HG03095 (cell line): Measurements from ENCODE around the gene MORF4L1.

Experiments
- ATAC-seq: cut with Tn5 transposase; IDR thresholded peaks from one replicate; pipeline ENCODE4 v1.9.1; 2021; ENCODE audit warnings: moderate library complexity; ENCODE audit not compliant: unreplicated experiment

MORF4L1 gene

DNA sequence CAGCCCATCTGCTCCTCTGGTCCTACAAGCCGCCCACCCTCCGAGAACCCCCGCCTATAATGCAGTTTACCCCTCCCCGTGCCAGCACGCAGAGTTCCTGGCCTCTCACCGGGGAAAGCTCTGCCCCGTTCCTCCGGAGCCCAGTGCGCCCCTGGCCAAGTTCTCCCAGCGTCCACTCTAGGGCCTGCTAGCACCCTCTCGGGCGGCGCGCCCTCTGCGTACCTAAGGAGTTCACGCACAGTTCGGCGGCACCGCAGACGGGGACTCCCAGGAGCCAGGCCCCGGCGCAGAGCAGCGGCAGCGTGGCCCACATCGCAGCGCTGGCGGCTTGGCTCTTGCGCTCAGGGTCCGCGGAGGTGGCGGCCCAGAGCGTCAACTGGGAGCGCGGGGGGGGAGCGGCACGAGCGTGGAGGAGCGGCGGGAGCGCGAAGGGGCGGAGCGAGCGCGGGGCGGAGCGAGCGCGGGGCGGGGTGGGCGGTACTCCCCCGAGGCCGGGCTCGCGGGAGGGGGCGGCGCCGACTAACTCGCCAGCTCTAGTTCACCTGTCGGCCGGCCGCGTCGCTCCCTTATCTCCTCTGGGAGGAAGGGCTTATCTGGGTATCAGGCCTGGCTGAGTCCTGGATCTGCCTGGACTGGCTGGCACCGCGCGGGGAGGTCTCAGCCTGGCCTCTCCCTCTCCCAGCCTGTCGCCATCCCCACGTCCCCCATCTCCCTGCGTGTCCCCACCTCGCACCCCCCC is 72.1 kb downstream of the MORF4L1 start, which contains the start of gene CTSH:
TSS of gene CTSH (minus strand) at position 378 of the 739 bp plus-strand sequence. CDS start at position 313, 65 bp downstream.
- ATAC-seq: peak; percentile 48

DNA sequence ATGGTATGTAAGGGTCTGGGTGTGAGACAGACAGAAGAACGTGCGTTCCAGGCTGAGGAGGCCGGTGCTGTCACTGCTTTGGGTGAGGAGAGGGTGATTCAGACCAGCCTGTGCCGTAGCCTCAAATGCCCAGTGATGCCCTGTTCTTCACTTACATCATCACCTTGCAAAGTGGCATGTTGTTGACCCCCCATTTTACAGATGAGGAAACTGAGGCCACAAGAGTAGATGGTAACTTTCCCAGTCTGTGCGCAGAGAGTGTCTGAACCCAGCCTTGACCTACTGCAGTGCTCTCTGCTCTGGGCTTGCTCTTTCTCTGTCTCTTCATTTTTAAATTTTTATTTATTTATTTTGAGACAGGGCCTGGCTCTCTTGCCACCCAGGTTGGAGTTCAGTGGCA is 73.8 kb downstream of the MORF4L1 start:
- ATAC-seq: no peak

DNA sequence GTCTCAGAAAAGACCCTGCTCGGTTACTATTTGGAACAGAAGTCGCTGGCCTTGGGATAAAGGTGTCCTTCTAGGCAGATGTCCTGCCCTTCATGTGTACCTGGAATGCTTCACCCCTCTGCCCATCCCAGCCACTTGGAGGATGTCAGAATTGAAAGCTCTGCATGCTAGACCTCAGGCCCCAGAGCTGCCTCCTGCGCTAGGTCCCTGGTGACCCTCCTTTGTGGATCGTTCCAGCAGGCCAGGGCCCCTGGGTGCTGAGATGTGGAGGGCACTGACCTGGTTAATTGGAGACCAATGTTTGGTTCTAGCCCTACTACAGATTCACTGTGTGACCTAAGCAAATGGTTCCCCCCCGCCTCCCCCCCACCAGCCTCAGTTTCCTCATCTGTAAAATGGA is 74.8 kb downstream of the MORF4L1 start:
- ATAC-seq: no peak
